B cell (primary cell): Measurements from ENCODE around the gene IRF2BP1. TPM values are rescaled to one million over a fixed set of nuclear protein-coding genes. Genes with fewer than 3 reads are reported as not detected.

Experiments used
- ATAC-seq: fragments of 200-7000 bp; cut with Tn5 transposase; one replicate; pipeline ENCODE4 v1.10.0; 2021; ENCODE audit warnings: low read depth, mild to moderate bottlenecking, moderate number of reproducible peaks, moderate library complexity
- CTCF ChIA-PET: fragments of 350-600 bp; sonication (Branson Sonifier 250); formaldehyde crosslinking; loops from one replicate; lab custom pipeline; 2021; ENCODE audit warnings: antibody characterized with exemption, inconsistent platforms; lab: Charles Lee
- POLR2A ChIA-PET: fragments of 350-600 bp; sonication (Branson Sonifier 250); formaldehyde crosslinking; loops from one replicate; lab custom pipeline; 2021; ENCODE audit warnings: antibody characterized with exemption; lab: Charles Lee
- DNase-seq: peaks from one replicate; pipeline ENCODE4 v3.0.0; 2013
- H2AFZ ChIP-seq: 2 replicates; pipeline ENCODE4 v1.6.1; 2012; ENCODE audit warnings: mild to moderate bottlenecking, low read depth, low read length; ENCODE audit not compliant: insufficient read depth, poor library complexity, severe bottlenecking
- H3K27ac ChIP-seq, 2 donors: 1 replicate in 1 of 2; 2 replicates in 1 of 2; pipeline ENCODE4 v1.5.1; 2012 to 2013; ENCODE audit warnings: low read length in 2 of 2, mild to moderate bottlenecking in 2 of 2, moderate library complexity in 1 of 2
- H3K27me3 ChIP-seq, 4 experiments: fragments of 200-600 bp in 1 of 4; sonication (generic) in 1 of 4; replicated peaks in 1 of 4; 1 replicate in 2 of 4; 2 replicates in 2 of 4; pipeline versions ENCODE4 v1.6.1 to v1.7.0; 2013 to 2016; ENCODE audit warnings: low read length in 3 of 4, mild to moderate bottlenecking in 2 of 4, mixed read lengths in 1 of 4, moderate library complexity in 1 of 4; ENCODE audit not compliant: insufficient read depth in 4 of 4, control insufficient read depth in 3 of 4; ENCODE audit errors: control extremely low read depth in 1 of 4
- H3K36me3 ChIP-seq, 2 experiments: replicated peaks in 1 of 2; 1 replicate in 1 of 2; 2 replicates in 1 of 2; pipeline versions ENCODE4 v1.6.1 to v1.7.1; 2013; ENCODE audit warnings: low read length in 1 of 2; ENCODE audit not compliant: insufficient read depth in 2 of 2, control insufficient read depth in 1 of 2; ENCODE audit errors: control extremely low read depth in 1 of 2, extremely low read depth in 1 of 2
- H3K4me1 ChIP-seq, 2 donors: fragments of 200-600 bp in 1 of 2; sonication (generic) in 1 of 2; 1 replicate in 1 of 2; 2 replicates in 1 of 2; pipeline versions ENCODE4 v1.5.1 to v1.6.1; 2013 to 2017; ENCODE audit warnings: low read length in 2 of 2; ENCODE audit not compliant: control insufficient read depth in 2 of 2, insufficient read depth in 2 of 2
- H3K4me2 ChIP-seq: replicated peaks from 2 replicates; pipeline ENCODE3; 2012; ENCODE audit warnings: mild to moderate bottlenecking, low read depth, low read length; ENCODE audit not compliant: poor library complexity, severe bottlenecking
- H3K4me3 ChIP-seq, 5 experiments: fragments of 200-600 bp in 1 of 5; sonication (generic) in 1 of 5; 1 replicate in 3 of 5; 2 replicates in 2 of 5; pipeline versions ENCODE4 v1.5.1 to v1.7.0; 2011 to 2016; ENCODE audit warnings: low read length in 4 of 5, mild to moderate bottlenecking in 4 of 5, low read depth in 2 of 5, control low read depth in 1 of 5, moderate library complexity in 1 of 5; ENCODE audit not compliant: insufficient read depth in 1 of 5; ENCODE audit errors: control extremely low read depth in 1 of 5, extremely low read depth in 1 of 5
- H3K79me2 ChIP-seq: fragments of 200-600 bp; sonication (generic); one replicate; pipeline ENCODE4 v1.6.0; 2016; ENCODE audit warnings: low read length; ENCODE audit not compliant: control insufficient read depth, insufficient read depth
- H3K9ac ChIP-seq: fragments of 200-600 bp; sonication (generic); 2 replicates; pipeline ENCODE4 v1.6.1; 2017; ENCODE audit warnings: mild to moderate bottlenecking, low read length, moderate library complexity
- H3K9me3 ChIP-seq, 3 donors: one replicate each; pipeline versions ENCODE4 v1.6.1 to v1.7.1; 2013; ENCODE audit warnings: low read length in 2 of 3; ENCODE audit not compliant: control insufficient read depth in 2 of 3, insufficient read depth in 1 of 3; ENCODE audit errors: control extremely low read depth in 1 of 3
- H4K20me1 ChIP-seq: 2 replicates; pipeline ENCODE4 v1.6.0; 2012; ENCODE audit warnings: mild to moderate bottlenecking, low read length; ENCODE audit not compliant: insufficient read depth, control insufficient read depth, poor library complexity, severe bottlenecking
- H3K27ac Mint-ChIP-seq: one replicate; pipeline ENCODE4 v1.8.0; 2021; ENCODE audit warnings: mixed read lengths
- H3K27me3 Mint-ChIP-seq: one replicate; pipeline ENCODE4 v1.8.0; 2021; ENCODE audit warnings: mixed read lengths
- H3K4me1 Mint-ChIP-seq: one replicate; pipeline ENCODE4 v1.8.0; 2021; ENCODE audit warnings: mixed read lengths
- H3K4me3 Mint-ChIP-seq: one replicate; pipeline ENCODE4 v1.8.0; 2021; ENCODE audit warnings: mixed read lengths
- H3K9me3 Mint-ChIP-seq: one replicate; pipeline ENCODE4 v1.8.0; 2022; ENCODE audit warnings: mixed read lengths; ENCODE audit not compliant: insufficient read depth
- CTCF ChIP-seq: fragments of 200-600 bp; IDR thresholded peaks from one replicate; pipeline ENCODE4 v1.8.0; 2022; ENCODE audit warnings: antibody characterized with exemption, mild to moderate bottlenecking
- EZH2 ChIP-seq: IDR thresholded peaks from 2 replicates; pipeline ENCODE4 v1.6.1; 2012; ENCODE audit warnings: borderline replicate concordance, low read depth, mild to moderate bottlenecking, moderate library complexity, low read length; ENCODE audit not compliant: insufficient read depth, poor library complexity, severe bottlenecking
- WGBS: methylation state at CpG from one replicate; pipeline ENCODE4 v1.1.5; 2013; ENCODE audit warnings: missing lambda C conversion rate; ENCODE audit not compliant: insufficient coverage; 5-methylcytosine and 5-hydroxymethylcytosine counted together
- intact Hi-C: fragments of 100-400 bp; cut with micrococcal nuclease; formaldehyde crosslinking; loops from one replicate; pipeline ENCODE4 v1.10.0; 2022
- polyA plus RNA-seq: library from polyadenylated mRNA; depleted of rRNA; stranded (reverse); fragments of >200 nt; gene quantifications from 2 replicates; pipeline ENCODE4 v1.2.3, GENCODE V29; 2012
- total RNA-seq, 2 donors: library from RNA; stranded (reverse); fragments of 120-200 nt in 1 of 2; gene quantifications; 1 replicate in 1 of 2; 2 replicates in 1 of 2; pipeline versions ENCODE4 v1.2.3 to v1.2.4, GENCODE V29; 2013 to 2022

IRF2BP1 gene
- total and polyA plus RNA-seq, 2 donors (not counting 1 experiment from before 2014, with no cell fraction given) = 14.9 to 33.9 TPM

GRCh38 chr19:45908956-45909355, 23.0 kb upstream of the IRF2BP1 start:
- Histone ChIP-seq H3K4me1 (no peaks in the 10 kb centered on the region), H3K27me3 (peaks cover 0 to 21% (median 2%) of the 10 kb centered on the region in 4 experiments), H3K4me3 (no peak overlapping the region), H4K20me1 (no peaks in the 10 kb centered on the region), H3K9me3 (no peaks in the 10 kb centered on the region), H2AFZ (no peak overlapping the region), H3K27ac (no peak overlapping the region), H3K79me2 (no peaks in the 10 kb centered on the region), H3K4me2 (no peak overlapping the region), H3K36me3 (no peaks in the 10 kb centered on the region), H3K9ac (no peak overlapping the region)
- peaks cover under 1% of the 10 kb centered on the region for H3K4me1 Mint-ChIP-seq
- no peak overlapping the region for H3K27ac Mint-ChIP-seq
- ChIA-PET POLR2A (no interaction called here), CTCF (no interaction called here)
- H3K9me3 Mint-ChIP-seq = no peaks in the 10 kb centered on the region
- DNase-seq = no peak
- intact Hi-C loops = no loop called here
- H3K27me3 Mint-ChIP-seq = peaks cover 33% of the 10 kb centered on the region
- TF ChIP-seq EZH2 (no peak), CTCF (no peak)
- no peak overlapping the region for H3K4me3 Mint-ChIP-seq
- ATAC-seq = no peak
- 98% methylated on average over 4 of the region's 5 CpGs for WGBS

GRCh38 chr19:45906221-45906620, 20.3 kb upstream of the IRF2BP1 start:
- intact Hi-C loops = no loop called here
- no peaks in the 10 kb centered on the region for H4K20me1 ChIP-seq
- H3K4me3 Mint-ChIP-seq = no peak overlapping the region
- H2AFZ ChIP-seq = no peak overlapping the region
- no peak overlapping the region for H3K4me2 ChIP-seq
- ChIA-PET POLR2A (no interaction called here), CTCF (no interaction called here)
- H3K79me2 ChIP-seq = peaks cover 9% of the 10 kb centered on the region
- no peaks in the 10 kb centered on the region for H3K9me3 Mint-ChIP-seq
- no peak overlapping the region for H3K27ac Mint-ChIP-seq
- peaks cover 14% of the 10 kb centered on the region for H3K4me1 Mint-ChIP-seq
- DNase-seq (no peak), ATAC-seq (no peak)
- peaks cover 8 to 10% of the 10 kb centered on the region in 2 donors for H3K4me1 ChIP-seq
- no peak for TF ChIP-seq EZH2
- no peak for TF ChIP-seq CTCF
- no peaks in the 10 kb centered on the region for H3K36me3 ChIP-seq
- no peak overlapping the region for H3K4me3 ChIP-seq
- peaks cover 19% of the 10 kb centered on the region for H3K27me3 Mint-ChIP-seq
- H3K9me3 ChIP-seq = no peaks in the 10 kb centered on the region
- 86% methylated on average over 1 of the region's 3 CpGs for WGBS
- H3K9ac ChIP-seq = no peak overlapping the region
- peaks cover 0 to 4% (median under 1%) of the 10 kb centered on the region in 4 experiments for H3K27me3 ChIP-seq
- no peak overlapping the region for H3K27ac ChIP-seq
